Nasal cavity respiratory epithelium epithelial cell of viscerocranial mucosa (primary cell): Measurements from ENCODE around the gene TRAPPC10. TPM values are rescaled to one million over a fixed set of nuclear protein-coding genes. Genes with fewer than 3 reads are reported as not detected.

Experiments used
- total RNA-seq: library from RNA; depleted of rRNA; stranded (reverse); fragments of >200 nt; gene quantifications from 2 replicates; pipeline ENCODE4 v1.2.3, GENCODE V29; 2014

The TRAPPC10 gene
- total RNA-seq: 19.8 and 33.4 TPM in 2 replicates

GRCh38 chr21:44011579-44012473 is at the start of gene TRAPPC10:
TRAPPC10 (plus strand) TSS chr21:44012309; CDS start chr21:44012494, 185 bp downstream.

GRCh38 chr21:44107026-44107501 is 95.0 kb downstream of the TRAPPC10 start, which contains the start of gene PWP2:
PWP2 (plus strand) TSS chr21:44107399; CDS start chr21:44107417, 18 bp downstream.

Other genes starting within 250 kb of the TRAPPC10 start
- 52.3 and 85.7 TPM in 2 replicates for gene CSTB, start 236.0 kb upstream of the TRAPPC10 start, total RNA-seq
- 28.7 and 41.9 TPM in 2 replicates for gene RRP1, start 222.7 kb upstream of the TRAPPC10 start, total RNA-seq
- gene AGPAT3, start 147.1 kb upstream of the TRAPPC10 start, total RNA-seq: 43.4 and 113 TPM in 2 replicates
- gene PWP2, start 95.1 kb downstream of the TRAPPC10 start, total RNA-seq: 39.7 and 55.0 TPM in 2 replicates
- gene GATD3, start 121.4 kb downstream of the TRAPPC10 start, total RNA-seq: 21.5 and 23.5 TPM in 2 replicates
- gene ICOSLG, start 228.6 kb downstream of the TRAPPC10 start, total RNA-seq: 1.0 and 3.3 TPM in 2 replicates
- gene DNMT3L, start 249.6 kb downstream of the TRAPPC10 start, total RNA-seq: not detected in 2 replicates